HUDEP-2 (cell line): Measurements from ENCODE around the gene D2HGDH.
A peak's percentile ranks its signal among the peaks of the same experiment; 100 is the strongest.
"Not testable (repeated sequence)": the region's sequence is repeated elsewhere in the genome, so short reads cannot be mapped to it uniquely, and the experiment has no call there.

Experiments
- DNase-seq, 76 experiments: peaks; one replicate each; lab custom pipeline; 2025; ENCODE audit not compliant: unreplicated experiment in 76 of 76; lab: John Stamatoyannopoulos, UW

Gene D2HGDH

DNA sequence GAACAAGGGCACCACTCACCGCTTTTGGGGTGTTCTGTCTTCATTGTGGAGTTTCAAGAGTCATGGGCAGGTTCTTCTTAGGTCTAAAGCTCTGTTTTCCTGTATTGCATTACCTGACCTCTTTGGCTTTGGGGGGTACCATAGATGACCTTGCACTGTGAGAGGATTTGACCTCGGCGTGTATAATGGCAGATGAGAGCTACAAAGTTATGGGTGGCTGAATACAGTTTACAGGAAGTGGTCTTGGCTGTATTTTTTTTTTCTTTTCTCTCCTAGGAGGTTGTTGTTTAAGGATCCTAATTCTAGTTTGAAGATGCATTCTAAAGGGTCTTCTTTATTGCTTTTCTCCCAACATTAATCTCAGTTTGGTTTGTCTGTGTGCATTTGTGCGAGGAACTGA is 53.7 kb downstream of the D2HGDH start:
- DNase-seq = no peak

DNA sequence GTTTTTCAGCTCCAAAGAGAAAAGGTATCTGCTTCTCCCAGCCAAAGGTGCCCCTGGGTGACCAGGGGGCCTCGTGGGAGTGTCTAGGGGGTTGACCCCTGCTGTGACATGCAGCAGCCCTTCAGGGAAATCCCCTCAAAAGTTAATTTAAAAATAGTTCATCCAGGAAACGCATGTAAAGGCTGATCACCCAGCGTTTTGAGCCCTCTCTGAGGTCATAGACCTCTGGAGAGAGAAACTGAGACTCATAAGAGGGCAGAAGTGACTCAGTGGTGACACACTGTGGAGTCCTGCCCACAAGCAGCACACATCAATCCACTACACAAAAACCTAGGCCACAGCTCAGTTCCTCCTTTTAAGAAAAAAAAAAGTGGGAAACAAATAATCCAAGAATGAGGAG is 54.1 kb downstream of the D2HGDH start:
- no peak for DNase-seq

DNA sequence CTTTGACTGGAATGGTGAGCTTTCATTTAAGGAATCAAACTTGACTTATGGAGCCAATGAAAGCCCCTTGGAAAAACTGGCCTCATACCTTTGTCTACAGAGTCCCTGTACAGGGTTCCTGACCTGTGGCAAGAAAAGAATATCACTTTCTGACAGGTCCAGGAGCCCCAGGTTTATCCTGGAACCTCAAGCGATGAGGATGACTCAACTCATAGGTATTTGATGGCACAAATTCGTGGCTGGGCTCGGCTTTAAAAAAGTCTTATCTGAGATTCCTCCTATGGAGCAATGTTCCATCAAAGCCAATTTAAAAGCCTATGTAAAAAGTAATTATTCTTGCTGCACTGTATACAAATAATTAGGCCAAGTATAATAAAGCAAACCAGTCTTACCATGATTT is 57.0 kb downstream of the D2HGDH start:
- DNase-seq = not testable (repeated sequence)

DNA sequence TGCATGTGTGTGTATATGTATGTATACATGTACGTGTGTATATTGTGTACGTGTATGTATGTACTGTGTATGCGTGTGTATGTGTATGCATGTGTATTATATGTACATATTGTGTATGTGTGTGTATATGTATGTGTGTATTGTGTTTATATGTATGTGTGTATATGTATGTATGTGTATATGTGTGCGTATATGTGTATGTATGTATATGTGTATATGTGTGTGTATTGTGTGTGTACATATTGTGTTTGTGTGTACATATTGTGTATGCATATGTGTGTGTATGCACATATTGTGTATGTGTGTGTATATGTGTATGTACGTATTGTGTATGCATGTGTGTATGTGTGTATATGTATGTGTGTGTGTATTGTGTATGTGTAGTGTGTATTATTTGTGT is 59.0 kb downstream of the D2HGDH start:
- DNase-seq = no peak

DNA sequence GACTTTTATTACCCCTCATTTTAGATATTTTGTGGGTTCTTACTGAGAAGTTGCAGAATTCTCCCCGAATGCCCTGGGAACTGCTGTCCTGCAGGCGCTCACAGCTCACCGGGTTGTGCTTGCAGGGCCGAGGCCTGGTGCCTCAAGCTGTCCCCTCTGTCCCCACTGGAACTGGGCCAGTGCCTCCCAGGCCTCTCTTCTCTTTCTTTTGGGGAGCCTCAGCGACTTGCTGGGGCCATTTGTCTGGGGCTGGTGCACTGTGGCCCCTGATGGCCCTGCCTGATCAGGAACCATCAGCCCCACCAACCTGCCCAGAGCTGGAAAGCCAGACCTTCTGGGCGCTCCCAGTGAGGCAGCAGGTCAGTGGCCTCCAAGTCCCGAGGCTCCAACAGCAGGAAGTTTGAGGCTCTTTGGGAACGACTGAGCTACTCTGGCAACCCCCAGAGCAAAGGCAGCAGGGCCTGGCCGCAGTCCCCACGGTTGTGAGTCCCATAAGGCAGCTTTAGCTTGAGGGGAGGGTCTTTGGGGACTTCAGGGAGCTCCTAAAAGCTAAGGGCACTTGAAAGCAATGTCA is 59.9 kb downstream of the D2HGDH start:
- no peak for DNase-seq

DNA sequence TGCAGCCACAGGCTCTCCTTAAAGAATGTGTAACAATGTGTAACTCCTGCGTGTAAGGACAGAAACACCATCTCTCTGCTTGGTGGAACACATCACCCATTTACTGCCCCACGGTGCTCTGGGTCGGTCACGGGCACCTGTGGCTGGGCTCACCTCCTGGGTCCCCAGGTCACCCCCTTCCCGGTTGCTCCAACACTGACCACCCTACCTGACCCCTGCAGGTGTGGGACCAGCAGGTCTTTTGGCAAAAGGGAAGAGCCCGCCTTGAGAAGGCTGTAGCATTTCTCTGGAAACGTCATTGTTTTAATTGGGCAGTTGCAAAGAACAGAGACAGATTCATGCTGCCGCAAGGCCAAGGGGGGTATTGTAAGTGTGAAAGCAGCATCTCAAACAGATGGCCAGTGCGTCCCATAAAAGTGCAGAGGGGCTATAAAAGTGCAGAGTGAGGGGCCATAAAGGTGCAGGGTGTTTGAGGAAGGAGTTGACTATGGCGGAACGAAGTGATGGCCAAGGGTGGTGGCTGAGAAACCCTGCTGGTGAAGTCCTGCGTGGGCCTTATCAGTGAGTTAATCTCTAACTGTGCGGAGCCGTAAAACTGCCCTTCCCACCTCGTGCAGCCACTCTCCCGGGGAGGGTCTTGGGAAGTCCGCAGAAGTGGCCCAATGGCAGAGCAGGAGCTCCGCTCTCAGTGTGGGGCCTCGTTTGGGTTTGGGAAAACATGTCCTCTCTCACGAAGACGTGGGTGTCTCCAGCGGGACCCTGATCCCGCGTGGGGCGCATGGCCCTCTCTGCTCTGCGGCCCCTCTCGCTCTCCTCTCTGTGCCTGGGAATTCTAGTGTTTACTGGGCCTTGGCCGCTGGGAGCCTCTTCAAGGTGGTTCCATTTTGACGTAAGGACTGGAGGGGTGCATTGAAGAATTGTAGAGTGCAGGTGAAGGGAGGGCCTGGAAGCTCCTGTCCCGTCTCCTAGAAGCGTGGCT is 60.9 kb downstream of the D2HGDH start:
- DNase-seq = no peak

DNA sequence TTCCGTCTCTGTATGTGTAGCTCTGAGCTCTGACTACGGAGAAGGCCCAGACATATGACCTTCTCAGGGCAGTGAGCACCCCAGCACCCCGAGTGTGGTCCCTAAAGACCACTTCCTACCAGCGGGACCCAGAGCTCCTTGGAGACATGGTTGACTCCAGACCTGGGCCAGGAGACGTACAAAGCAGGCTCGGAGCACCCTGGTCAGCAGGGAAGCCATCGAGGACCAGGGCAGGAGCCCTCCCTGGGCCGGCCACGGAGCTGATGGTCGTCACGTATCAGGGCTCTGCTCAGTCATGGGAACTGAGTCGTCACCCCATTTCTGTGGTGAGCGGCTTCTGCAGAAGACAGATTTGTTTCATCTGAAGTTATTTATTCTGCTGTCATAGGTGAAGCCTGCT is 61.8 kb downstream of the D2HGDH start:
- DNase-seq = no peak

DNA sequence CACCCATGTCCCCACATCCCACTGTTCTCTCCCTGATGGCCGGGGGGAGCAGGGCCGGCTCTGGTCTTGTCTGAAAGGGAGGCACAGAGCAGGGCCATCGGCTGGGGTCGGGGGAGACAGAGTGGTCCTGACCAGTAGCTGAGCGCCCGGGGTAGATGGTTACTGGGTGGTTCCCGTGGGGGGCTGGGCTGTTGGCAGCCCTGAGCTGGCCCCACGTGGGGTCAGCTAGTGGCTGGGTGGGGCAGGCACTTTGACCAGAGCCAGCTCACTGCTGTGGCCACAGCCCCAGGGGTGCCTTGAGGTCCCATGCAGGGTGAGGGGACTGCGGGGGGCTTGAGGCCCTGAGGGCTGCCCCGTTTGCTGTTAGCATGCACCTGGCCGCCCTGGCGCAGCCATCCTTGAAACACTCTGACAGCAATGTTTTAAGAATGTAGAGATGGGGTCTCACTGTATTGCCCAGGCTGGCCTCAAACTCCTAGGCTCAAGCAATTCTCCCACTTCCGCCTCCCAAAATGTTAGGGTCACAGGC is 62.2 kb downstream of the D2HGDH start:
- no peak for DNase-seq

DNA sequence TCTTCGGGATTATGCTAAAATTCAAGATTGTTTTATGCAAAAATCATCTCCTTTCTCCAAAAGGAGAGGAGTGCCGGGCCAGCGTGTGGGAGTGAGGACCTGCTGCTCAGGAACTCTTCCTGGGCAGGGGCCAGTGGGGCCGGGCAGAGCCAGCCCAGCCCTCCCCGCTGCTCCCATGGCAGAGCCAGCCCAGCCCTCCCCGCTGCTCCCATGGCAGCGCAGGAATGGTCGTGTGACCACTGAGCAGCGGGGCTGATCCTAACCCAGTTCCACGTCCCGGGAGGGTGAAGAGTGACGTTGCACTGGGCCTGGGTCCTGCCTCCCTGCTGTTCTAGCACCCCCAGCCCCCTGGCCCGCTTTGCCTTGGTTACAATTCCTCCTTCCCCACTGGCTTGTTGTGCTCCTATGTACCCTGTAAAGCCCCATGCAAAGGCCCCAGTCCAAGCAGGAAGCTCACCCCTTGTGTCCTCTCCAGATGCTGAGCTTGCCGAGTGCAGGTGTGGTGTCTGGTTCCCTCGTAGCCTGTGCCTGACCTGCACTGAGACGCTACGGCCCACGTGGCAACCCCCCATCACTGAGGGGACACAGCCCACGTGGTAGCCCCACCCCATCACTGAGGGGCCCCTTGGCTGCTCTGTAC is 63.1 kb downstream of the D2HGDH start:
- DNase-seq = no peak

DNA sequence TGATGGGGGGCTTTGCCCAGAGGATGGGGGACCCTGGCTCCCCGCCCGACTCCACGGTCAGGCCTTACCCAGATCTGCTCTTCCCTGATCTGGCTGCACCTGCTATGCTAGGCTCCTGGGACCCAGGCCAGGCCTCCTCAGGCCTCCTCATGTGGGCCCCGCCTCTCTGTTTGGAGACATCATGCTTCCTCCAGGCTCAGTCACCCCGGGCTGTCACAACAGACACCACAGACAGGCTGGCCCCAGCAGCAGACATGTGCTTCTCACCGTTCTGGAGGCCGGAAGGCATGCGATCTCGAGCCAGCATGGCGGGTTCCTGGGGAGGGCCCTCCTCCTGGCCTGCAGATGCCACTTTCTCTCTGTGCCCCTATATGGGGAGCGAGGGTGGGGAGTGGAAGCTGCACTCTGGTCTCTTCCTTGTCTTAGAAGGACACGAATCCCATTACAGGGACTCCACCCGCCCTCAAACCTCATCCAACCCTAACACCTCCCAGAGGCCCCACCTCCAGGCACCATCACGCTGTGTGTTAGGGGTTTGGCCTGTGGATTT is 63.7 kb downstream of the D2HGDH start:
- DNase-seq = peak in 5 of 76 experiments; percentile 10 to 30 (median 15)

DNA sequence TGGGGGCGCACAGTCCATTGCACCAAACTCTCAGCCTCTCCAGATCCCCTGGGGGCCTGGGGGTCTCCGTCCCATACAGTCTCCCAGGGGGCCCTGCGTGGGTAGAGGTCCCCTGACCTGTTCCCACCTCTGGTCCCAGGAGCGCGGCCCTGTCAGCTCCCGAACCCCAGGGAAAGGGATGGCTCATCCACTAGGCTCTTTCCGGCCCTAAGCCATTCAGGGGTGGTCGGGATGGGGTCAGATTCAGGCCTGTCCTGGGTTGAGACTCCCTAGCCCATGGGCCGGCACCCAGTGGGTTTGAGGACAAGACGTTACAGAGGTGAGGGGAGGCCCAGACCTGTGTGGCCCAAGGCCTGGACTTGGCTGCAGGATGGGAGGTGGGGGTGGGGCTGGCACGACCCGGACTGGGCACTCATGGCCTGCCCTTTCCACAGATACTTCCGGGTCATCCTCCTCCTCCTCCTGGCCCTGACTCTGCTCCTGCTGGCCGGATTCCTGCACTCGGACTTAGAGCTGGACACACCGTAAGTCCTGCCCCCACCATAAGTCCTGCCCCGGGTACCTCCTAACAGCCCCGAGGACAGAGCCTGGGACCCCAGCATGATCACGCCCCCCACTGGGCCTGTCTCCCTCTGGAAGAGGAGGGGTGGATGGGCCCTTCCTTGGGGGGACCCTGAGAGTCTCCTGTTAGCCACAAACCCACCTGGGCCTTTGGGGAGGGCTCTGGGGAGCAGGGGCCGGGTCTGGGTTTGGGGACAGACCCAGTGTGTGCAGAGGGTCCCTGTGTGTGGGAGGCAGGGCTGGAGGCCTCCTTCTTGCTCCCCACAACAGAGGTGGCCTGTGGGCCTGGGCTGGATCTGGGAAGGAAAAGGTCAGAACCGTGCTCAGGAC is 64.4 kb downstream of the D2HGDH start:
- no peak for DNase-seq

DNA sequence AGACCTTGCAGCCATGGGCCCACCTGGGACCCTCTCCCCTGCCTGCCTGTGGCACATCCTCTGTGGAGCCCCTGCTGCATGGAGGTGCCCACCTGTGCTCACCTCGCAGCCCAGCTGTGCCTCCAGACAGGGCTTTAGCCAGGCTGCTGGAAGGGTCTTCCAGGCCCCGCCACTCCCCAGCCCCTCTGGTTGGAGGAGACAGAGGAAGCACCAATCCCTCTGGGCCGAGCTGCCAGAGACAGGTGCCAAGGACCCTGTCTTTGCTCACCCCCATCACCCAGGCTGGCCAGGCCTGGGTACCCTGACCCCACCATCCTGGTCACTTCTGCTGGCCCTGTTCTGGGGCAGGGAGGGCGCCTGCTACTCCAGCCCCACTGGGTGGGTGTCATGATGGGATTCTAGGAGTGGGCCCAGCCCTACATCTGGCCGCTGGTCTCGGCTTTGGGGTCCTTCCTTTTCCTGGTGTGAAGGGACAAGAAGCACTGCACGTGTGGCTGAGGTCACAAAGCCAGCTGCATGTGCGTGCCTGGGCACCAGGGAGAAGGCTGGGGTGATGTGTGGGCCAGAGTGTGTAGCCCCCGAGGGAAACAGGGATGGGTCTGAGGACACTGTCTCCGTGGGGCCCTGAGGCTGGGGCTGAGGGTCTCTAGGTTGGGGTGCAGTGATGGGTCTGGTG is 65.2 kb downstream of the D2HGDH start:
- DNase-seq = no peak

DNA sequence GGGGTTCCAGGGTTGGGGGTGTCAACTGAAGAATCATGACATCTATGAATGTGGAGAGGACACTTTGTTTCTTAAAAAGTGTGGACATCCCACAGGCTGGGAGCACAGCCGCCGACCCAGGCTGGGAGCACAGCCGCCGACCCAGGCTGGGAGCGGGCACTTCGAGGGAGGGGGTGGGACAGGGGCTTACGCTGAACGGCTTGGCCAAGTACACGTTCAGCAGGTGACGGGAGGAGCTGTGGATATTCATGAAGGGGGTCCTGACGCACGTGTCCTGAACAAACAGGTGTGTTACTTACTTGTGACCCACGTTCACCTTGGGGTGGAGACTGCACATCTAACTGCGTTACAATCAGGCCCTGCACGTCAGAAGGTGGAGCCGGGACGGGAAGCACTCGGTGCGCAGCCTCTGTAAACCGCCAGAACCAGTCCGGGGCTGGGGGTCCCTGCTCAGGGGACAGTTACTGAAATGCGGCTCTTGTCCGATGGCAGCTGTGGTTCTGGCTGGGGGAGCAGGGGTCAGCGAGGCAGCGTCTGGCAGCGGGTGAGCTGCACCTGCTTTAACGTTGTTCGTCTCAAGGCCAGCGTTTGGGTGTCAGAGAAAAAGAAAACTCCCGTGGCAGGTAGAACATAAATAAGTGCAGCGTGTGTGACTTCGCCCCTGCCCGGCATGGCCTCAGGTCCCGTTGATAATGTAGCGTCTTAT is 65.9 kb downstream of the D2HGDH start:
- DNase-seq = not testable (repeated sequence)

DNA sequence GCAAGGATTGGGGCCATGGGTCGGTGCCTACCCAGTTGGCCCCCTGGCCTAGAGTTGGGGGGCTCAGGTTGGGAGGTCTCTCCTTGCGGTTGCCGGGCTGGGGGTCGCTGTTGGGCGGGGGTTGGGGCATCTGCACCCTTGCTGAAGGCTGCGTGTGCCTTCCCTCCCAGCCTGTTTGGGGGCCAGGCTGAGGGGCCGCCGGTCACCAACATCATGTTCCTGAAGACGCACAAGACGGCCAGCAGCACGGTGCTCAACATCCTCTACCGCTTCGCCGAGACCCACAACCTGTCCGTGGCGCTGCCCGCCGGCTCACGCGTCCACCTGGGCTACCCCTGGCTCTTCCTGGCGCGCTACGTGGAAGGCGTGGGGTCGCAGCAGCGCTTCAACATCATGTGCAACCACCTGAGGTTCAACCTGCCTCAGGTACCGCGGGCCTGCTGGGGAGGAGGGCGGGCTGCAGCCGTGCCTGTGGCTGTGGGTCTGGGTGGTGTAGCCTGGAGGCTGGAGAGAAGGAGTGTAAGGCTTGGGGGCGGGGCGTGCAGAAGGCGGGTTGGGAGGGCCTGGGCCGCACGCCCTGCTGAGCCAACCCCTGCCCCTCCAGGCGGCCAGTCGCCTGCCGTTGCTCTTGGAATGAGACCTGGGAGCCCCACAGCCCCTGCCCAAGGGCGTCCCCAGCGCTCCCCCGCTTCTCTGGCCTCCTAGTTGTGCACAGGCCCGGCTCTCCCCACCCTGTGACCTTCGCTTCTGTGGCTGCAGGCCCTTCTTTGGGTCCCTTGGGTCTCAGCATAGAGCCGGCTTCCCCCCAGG is 67.4 kb downstream of the D2HGDH start:
- peak in 4 of 76 experiments; percentile 13 to 44 (median 28) for DNase-seq

DNA sequence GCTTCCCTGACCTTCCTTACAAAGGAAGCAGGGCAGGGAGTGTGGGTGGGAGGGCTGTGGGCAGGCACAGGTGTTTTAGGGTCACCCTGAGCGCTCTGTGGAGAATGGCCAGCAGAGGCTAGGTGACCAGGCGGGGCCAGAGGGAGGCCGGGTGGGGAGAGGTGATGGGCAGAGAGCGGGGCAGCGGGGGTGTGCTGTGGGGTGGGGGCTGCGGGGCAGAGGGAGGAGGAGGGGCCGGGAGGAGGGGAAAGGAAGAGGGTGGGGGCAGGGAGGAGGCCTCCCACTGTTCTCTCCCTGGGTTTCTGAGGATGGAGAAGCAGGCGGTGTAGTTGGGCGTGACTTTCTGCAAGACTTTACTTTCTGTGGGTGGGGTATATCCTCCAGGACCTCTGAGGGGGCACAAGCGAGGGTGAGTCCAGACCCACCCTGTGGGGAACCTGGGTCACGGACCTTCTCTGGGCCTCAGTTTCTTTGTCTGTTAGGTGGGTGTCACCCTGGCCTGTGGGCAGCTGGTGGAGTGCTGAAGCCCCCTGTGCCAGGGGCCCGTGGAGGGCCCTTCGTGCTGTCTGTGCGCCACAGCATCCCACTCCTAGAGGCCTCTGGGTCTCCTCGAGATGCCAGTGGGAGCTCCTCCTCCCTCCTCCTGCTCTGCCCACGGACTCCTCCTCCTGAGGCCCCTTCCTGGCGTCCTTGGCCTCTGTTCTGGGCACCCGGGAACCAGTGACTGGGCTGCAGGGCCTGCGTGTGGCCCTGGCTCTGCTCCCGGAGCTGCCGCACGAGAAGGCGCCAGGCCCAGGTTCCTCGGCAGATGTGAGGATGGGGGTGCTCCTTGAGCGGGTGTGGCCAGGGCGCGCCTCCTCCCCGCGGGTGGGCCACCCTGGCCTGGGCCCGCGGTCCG is 68.2 kb downstream of the D2HGDH start:
- no peak for DNase-seq

DNA sequence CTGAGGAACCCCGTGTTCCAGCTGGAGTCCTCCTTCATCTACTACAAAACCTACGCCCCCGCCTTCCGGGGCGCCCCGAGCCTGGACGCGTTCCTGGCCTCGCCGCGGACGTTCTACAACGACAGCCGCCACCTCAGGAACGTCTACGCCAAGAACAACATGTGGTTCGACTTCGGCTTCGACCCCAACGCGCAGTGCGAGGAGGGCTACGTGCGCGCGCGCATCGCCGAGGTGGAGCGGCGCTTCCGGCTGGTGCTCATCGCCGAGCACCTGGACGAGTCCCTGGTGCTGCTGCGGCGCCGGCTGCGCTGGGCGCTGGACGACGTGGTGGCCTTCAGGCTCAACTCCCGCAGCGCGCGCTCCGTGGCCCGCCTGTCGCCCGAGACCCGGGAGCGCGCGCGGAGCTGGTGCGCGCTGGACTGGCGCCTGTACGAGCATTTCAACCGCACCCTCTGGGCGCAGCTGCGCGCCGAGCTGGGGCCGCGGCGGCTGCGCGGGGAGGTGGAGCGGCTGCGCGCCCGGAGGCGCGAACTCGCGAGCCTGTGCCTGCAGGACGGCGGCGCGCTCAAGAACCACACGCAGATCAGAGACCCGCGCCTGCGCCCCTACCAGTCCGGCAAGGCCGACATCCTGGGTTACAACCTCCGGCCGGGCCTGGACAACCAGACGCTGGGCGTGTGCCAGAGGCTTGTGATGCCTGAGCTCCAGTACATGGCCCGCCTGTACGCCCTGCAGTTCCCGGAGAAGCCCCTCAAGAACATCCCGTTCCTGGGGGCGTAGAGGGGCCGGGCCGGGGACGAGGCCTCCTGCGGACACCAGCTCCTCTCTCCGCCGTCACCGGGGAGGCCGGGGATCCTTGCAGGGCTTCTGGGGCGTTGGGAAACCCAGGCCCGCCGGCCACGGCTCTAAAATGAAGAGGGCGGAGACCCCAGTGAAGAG is 69.2 kb downstream of the D2HGDH start:
- peak in 11 of 76 experiments; percentile 6 to 48 (median 23) for DNase-seq
